HG02884 (cell line): Measurements from ENCODE around the gene TYMS.
A peak's percentile ranks its signal among the peaks of the same experiment; 100 is the strongest.

Experiments used
- ATAC-seq: cut with Tn5 transposase; IDR thresholded peaks from one replicate; pipeline ENCODE4 v1.9.1; 2021; ENCODE audit warnings: mild to moderate bottlenecking, moderate library complexity; ENCODE audit not compliant: unreplicated experiment

Gene TYMS

GRCh38 chr18:644395-645004, 13.0 kb upstream of the TYMS start:
- ATAC-seq: peak; percentile 66

GRCh38 chr18:647304-647703, 10.1 kb upstream of the TYMS start:
- no peak for ATAC-seq

- ATAC-seq: no peak
Observed at GRCh38 chr18:649341-649740, 8.1 kb upstream of the TYMS start.

GRCh38 chr18:650428-650858, 7.0 kb upstream of the TYMS start:
- ATAC-seq: peak; percentile 89

- no peak for ATAC-seq
Observed at GRCh38 chr18:652131-652530, 5.3 kb upstream of the TYMS start.

DNA sequence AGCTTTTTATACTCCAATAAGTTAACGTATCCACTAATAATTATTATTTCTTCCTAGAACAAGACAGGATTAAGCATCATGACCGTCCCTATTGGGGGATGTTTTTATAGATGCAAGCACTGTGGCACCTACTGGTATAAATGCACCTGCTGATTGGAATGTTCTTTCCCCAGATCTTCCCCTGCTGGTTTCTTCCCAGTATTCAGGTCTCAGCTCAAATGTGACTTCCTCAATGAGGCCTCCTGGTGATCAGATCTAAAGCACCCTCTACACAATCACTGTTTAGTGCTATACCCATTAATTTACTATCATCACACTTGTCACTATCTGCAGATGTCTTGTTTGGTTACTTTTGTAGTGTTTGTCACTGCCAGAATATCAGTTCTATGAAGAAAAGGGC, 3.9 kb upstream of the TYMS start:
- ATAC-seq: no peak

DNA sequence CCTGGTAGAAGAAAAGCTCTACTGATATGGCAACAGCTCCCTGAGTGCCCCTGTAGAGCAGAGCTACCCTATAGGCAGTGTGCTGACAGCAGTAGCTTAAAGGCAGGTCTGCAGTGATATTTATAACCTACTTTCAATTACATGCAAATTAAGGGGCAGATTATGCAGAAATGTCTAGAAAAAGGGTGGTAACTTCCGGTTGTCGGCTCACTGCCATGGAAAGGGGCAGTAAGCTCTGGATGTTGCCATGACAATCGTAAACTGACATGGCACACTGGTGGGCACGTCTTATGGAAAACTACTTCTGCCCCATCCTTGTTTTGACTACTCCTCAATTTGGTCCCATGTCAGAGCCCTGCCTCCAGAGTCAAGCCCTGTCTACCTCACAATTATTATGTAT, 2.9 kb upstream of the TYMS start:
- ATAC-seq: no peak

- no peak for ATAC-seq
Observed at GRCh38 chr18:655445-655844, 2.0 kb upstream of the TYMS start.

DNA sequence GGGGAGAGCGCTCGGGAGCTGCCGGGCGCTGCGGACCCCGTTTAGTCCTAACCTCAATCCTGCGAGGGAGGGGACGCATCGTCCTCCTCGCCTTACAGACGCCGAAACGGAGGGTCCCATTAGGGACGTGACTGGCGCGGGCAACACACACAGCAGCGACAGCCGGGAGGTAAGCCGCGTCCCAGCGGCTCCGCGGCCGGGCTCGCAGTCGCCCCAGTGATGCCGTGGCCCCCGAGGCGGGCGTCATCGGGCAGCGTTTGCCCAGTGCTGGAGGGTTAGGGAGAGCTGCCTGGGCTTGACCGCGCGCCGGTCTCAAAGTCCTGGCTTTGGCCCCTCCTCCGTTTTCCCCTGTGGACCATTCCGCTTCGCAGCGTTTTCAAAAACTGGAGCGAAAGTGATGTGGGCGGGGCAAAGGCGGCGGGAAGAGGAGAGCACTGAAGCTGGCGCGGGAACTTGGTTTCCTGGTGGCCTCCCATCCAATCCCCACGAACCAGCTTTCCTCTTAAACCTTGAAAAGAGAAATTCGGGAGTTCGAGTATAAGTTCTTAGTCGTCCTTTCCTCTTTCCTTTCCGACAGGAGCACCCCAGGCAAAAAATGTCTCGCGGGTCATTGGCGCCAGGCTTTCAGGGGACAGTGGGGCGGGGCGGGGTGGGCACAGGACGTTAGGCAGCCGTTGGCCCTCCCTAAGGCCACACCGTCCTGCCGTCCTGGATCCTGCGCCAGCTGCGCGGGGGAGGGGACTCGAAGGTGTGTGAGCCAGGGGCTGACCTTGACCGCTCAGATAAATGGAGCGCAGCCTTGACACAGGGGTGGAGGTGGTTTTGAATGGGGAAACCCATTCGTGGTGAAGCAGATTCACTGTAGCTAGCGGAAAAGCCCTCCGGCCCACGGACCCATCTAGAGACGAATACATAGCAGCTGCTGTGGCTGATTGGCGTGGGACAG, 821 bp downstream of the TYMS start:
- ATAC-seq: peak; percentile 57

DNA sequence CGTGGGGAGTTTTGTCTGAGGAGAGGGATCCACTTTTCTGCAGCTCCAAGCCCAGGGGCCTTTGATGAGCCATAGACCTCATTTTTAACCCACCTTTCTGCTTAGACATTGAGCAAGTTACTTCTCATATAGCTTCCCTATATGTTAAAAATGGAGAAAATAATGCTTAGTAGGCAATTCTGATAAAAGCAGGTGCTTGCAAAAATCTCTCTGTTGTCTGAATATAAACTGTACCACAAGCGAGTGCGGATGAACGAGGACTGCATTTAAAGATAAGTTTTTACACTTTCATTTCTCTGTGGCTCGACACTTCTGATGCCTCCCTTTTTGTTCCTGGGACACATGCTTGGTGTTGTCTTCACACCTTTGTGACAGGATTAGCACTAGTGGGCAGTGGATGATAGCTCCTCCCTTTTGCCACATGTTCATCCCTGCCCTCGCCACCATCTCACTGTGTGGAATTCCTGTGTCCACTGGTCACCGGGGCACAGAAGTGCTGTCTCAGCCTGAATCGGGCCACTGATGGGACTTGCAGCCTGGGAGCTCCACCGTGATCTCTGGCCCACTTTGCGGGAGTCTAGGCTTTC, 1.6 kb downstream of the TYMS start:
- no peak for ATAC-seq

GRCh38 chr18:659597-659996, 2.1 kb downstream of the TYMS start:
- ATAC-seq: no peak

DNA sequence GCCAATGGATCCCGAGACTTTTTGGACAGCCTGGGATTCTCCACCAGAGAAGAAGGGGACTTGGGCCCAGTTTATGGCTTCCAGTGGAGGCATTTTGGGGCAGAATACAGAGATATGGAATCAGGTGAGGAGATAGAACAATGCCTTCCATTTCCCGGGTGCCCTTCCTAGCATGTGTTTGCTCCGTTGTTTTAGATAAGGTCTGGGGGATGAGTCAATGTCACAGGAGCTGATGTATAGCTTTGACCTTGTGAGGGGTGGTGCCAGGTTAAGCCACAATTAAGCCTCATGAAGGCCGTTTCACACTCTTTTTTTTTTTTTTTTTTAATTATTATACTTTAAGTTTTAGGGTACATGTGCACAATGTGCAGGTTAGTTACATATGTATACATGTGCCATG, 4.7 kb downstream of the TYMS start:
- no peak for ATAC-seq

DNA sequence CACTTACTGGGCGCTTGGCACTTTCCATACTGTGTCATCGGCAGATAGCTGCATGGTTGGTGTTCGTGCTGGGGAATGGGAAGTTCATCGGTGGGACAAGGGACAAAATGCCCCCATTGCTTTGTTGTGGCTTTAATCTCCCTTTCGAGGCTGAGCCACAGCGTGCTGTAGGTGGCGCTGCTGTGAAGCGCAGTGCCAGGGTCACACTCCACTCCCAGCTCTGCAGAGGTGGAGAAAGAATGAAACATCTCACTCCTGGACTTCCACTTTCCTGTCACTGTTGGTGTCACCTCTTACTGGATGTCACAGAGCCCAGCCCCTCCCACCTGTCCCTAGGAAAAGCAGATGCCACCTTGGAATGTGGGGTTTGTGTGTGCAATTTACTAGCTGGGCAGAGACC, 8.7 kb downstream of the TYMS start:
- ATAC-seq: no peak

DNA sequence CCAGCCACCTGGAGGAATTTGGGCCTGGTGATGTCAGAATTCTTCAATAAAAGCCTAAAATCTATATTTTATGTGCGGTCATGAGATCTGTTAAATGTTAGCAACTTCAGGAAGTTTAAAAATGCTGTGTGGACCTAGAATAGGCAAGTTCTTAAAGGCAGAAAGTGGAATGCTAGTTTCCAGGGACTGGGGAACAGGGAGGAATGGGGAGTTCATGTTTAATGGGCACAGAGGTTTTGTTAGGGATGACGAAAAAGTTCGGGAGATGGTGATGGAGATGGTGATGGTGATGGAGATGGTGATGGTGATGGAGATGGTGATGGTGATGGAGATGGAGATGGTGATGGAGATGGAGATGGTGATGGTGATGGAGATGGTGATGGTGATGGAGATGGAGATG, 9.2 kb downstream of the TYMS start:
- ATAC-seq: no peak

DNA sequence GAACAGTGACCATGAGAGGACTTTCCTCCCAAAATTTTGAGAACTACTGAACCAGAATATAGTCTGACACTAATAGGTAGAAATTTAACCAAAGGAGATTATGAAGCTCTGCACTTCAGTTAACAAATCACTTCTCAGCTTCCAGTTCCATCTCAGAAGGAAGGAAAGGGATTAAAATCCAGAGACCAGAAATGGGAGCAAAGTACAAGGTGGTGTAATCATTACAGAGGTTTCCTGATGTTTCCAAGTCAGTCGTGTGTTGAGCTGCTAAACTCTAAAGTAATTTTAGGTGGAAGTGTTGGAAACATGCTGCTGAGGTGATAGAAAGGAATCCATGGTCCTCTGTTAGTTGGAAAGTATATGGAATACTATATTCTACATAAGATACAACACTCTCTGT, 10.8 kb downstream of the TYMS start:
- ATAC-seq: no peak

DNA sequence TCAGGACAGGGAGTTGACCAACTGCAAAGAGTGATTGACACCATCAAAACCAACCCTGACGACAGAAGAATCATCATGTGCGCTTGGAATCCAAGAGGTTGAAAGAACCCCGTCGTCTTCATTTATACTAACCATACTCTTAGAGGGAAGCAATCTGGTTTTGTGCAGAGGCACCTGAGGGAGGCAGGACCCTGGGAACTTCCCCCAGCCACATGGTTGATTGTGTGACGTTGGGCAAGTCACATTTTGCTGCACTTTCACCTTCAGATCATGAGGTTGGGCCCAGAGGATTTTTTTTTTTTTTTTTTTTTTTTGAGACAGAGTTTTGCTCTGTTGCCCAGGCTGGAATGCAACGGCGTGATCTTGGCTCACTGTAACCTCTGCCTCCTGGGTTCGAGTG, 11.6 kb downstream of the TYMS start:
- no peak for ATAC-seq

DNA sequence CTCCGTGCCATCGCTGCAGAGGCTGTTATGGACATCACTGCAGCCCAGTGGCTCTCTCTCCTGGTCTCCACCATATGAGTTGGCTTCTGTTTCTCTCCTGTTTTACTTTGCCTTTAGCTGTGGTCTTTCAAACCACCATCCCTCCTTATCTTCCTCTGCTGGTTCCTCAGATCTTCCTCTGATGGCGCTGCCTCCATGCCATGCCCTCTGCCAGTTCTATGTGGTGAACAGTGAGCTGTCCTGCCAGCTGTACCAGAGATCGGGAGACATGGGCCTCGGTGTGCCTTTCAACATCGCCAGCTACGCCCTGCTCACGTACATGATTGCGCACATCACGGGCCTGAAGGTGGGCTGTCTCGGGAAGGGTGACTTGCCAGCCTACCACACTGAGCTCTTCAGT, 13.1 kb downstream of the TYMS start:
- ATAC-seq: no peak

DNA sequence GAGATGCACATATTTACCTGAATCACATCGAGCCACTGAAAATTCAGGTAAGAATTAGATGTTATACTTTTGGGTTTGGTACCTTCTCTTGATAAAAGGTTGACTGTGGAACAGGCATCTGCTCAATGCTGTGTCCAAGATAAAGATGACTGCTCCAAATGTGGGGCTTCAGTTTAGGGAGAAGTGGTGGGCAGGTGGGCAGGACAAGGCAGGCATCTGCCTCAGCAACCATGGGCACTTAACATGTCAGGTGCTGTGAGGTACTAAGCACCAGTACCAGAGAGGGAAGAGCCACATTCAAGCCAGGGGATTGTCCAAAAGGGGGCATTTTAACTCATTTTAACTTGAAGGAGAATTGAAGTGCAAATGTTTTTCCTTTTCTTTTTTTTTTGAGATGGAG, 14.0 kb downstream of the TYMS start:
- no peak for ATAC-seq

DNA sequence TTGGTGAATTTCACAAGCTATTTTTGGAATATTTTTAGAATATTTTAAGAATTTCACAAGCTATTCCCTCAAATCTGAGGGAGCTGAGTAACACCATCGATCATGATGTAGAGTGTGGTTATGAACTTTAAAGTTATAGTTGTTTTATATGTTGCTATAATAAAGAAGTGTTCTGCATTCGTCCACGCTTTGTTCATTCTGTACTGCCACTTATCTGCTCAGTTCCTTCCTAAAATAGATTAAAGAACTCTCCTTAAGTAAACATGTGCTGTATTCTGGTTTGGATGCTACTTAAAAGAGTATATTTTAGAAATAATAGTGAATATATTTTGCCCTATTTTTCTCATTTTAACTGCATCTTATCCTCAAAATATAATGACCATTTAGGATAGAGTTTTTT, 15.9 kb downstream of the TYMS start:
- ATAC-seq: no peak

DNA sequence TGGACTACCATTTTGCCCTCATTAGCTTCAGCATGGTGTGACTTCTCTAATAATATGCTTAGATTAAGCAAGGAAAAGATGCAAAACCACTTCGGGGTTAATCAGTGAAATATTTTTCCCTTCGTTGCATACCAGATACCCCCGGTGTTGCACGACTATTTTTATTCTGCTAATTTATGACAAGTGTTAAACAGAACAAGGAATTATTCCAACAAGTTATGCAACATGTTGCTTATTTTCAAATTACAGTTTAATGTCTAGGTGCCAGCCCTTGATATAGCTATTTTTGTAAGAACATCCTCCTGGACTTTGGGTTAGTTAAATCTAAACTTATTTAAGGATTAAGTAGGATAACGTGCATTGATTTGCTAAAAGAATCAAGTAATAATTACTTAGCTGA, 16.3 kb downstream of the TYMS start:
- ATAC-seq: no peak

DNA sequence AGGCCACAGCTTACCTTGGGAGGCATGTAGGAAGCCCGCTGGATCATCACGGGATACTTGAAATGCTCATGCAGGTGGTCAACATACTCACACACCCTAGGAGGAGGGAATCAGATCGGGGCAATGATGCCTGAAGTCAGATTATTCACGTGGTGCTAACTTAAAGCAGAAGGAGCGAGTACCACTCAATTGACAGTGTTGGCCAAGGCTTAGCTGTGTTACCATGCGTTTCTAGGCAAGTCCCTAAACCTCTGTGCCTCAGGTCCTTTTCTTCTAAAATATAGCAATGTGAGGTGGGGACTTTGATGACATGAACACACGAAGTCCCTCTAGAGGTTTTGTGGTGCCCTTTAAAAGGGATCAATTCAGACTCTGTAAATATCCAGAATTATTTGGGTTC, 17.9 kb downstream of the TYMS start:
- no peak for ATAC-seq

- no peak for ATAC-seq
Observed at GRCh38 chr18:676069-676468, 18.6 kb downstream of the TYMS start.
